B cell (primary cell): ENCODE measurements around the gene EXOC5. TPM values are rescaled to one million over a fixed set of nuclear protein-coding genes. Genes with fewer than 3 reads are reported as not detected.

ENCODE experiments used
- ATAC-seq: fragments of 200-7000 bp; cut with Tn5 transposase; one replicate; pipeline ENCODE4 v1.10.0; 2021; ENCODE audit warnings: low read depth, mild to moderate bottlenecking, moderate number of reproducible peaks, moderate library complexity
- CTCF ChIA-PET: fragments of 350-600 bp; sonication (Branson Sonifier 250); formaldehyde crosslinking; loops from one replicate; lab custom pipeline; 2021; ENCODE audit warnings: antibody characterized with exemption, inconsistent platforms; lab: Charles Lee
- POLR2A ChIA-PET: fragments of 350-600 bp; sonication (Branson Sonifier 250); formaldehyde crosslinking; loops from one replicate; lab custom pipeline; 2021; ENCODE audit warnings: antibody characterized with exemption; lab: Charles Lee
- DNase-seq: peaks from one replicate; pipeline ENCODE4 v3.0.0; 2013
- H2AFZ ChIP-seq: 2 replicates; pipeline ENCODE4 v1.6.1; 2012; ENCODE audit warnings: mild to moderate bottlenecking, low read depth, low read length; ENCODE audit not compliant: insufficient read depth, poor library complexity, severe bottlenecking
- H3K27ac ChIP-seq, 2 donors: 1 replicate in 1 of 2; 2 replicates in 1 of 2; pipeline ENCODE4 v1.5.1; 2012 to 2013; ENCODE audit warnings: low read length in 2 of 2, mild to moderate bottlenecking in 2 of 2, moderate library complexity in 1 of 2
- H3K27me3 ChIP-seq, 4 experiments: fragments of 200-600 bp in 1 of 4; sonication (generic) in 1 of 4; replicated peaks in 1 of 4; 1 replicate in 2 of 4; 2 replicates in 2 of 4; pipeline versions ENCODE4 v1.6.1 to v1.7.0; 2013 to 2016; ENCODE audit warnings: low read length in 3 of 4, mild to moderate bottlenecking in 2 of 4, mixed read lengths in 1 of 4, moderate library complexity in 1 of 4; ENCODE audit not compliant: insufficient read depth in 4 of 4, control insufficient read depth in 3 of 4; ENCODE audit errors: control extremely low read depth in 1 of 4
- H3K36me3 ChIP-seq, 2 experiments: replicated peaks in 1 of 2; 1 replicate in 1 of 2; 2 replicates in 1 of 2; pipeline versions ENCODE4 v1.6.1 to v1.7.1; 2013; ENCODE audit warnings: low read length in 1 of 2; ENCODE audit not compliant: insufficient read depth in 2 of 2, control insufficient read depth in 1 of 2; ENCODE audit errors: control extremely low read depth in 1 of 2, extremely low read depth in 1 of 2
- H3K4me1 ChIP-seq, 2 donors: fragments of 200-600 bp in 1 of 2; sonication (generic) in 1 of 2; 1 replicate in 1 of 2; 2 replicates in 1 of 2; pipeline versions ENCODE4 v1.5.1 to v1.6.1; 2013 to 2017; ENCODE audit warnings: low read length in 2 of 2; ENCODE audit not compliant: control insufficient read depth in 2 of 2, insufficient read depth in 2 of 2
- H3K4me2 ChIP-seq: replicated peaks from 2 replicates; pipeline ENCODE3; 2012; ENCODE audit warnings: mild to moderate bottlenecking, low read depth, low read length; ENCODE audit not compliant: poor library complexity, severe bottlenecking
- H3K4me3 ChIP-seq, 5 experiments: fragments of 200-600 bp in 1 of 5; sonication (generic) in 1 of 5; 1 replicate in 3 of 5; 2 replicates in 2 of 5; pipeline versions ENCODE4 v1.5.1 to v1.7.0; 2011 to 2016; ENCODE audit warnings: low read length in 4 of 5, mild to moderate bottlenecking in 4 of 5, low read depth in 2 of 5, control low read depth in 1 of 5, moderate library complexity in 1 of 5; ENCODE audit not compliant: insufficient read depth in 1 of 5; ENCODE audit errors: control extremely low read depth in 1 of 5, extremely low read depth in 1 of 5
- H3K79me2 ChIP-seq: fragments of 200-600 bp; sonication (generic); one replicate; pipeline ENCODE4 v1.6.0; 2016; ENCODE audit warnings: low read length; ENCODE audit not compliant: control insufficient read depth, insufficient read depth
- H3K9ac ChIP-seq: fragments of 200-600 bp; sonication (generic); 2 replicates; pipeline ENCODE4 v1.6.1; 2017; ENCODE audit warnings: mild to moderate bottlenecking, low read length, moderate library complexity
- H3K9me3 ChIP-seq, 3 donors: one replicate each; pipeline versions ENCODE4 v1.6.1 to v1.7.1; 2013; ENCODE audit warnings: low read length in 2 of 3; ENCODE audit not compliant: control insufficient read depth in 2 of 3, insufficient read depth in 1 of 3; ENCODE audit errors: control extremely low read depth in 1 of 3
- H4K20me1 ChIP-seq: 2 replicates; pipeline ENCODE4 v1.6.0; 2012; ENCODE audit warnings: mild to moderate bottlenecking, low read length; ENCODE audit not compliant: insufficient read depth, control insufficient read depth, poor library complexity, severe bottlenecking
- H3K27ac Mint-ChIP-seq: one replicate; pipeline ENCODE4 v1.8.0; 2021; ENCODE audit warnings: mixed read lengths
- H3K27me3 Mint-ChIP-seq: one replicate; pipeline ENCODE4 v1.8.0; 2021; ENCODE audit warnings: mixed read lengths
- H3K4me1 Mint-ChIP-seq: one replicate; pipeline ENCODE4 v1.8.0; 2021; ENCODE audit warnings: mixed read lengths
- H3K4me3 Mint-ChIP-seq: one replicate; pipeline ENCODE4 v1.8.0; 2021; ENCODE audit warnings: mixed read lengths
- H3K9me3 Mint-ChIP-seq: one replicate; pipeline ENCODE4 v1.8.0; 2022; ENCODE audit warnings: mixed read lengths; ENCODE audit not compliant: insufficient read depth
- CTCF ChIP-seq: fragments of 200-600 bp; IDR thresholded peaks from one replicate; pipeline ENCODE4 v1.8.0; 2022; ENCODE audit warnings: antibody characterized with exemption, mild to moderate bottlenecking
- EZH2 ChIP-seq: IDR thresholded peaks from 2 replicates; pipeline ENCODE4 v1.6.1; 2012; ENCODE audit warnings: borderline replicate concordance, low read depth, mild to moderate bottlenecking, moderate library complexity, low read length; ENCODE audit not compliant: insufficient read depth, poor library complexity, severe bottlenecking
- WGBS: methylation state at CpG from one replicate; pipeline ENCODE4 v1.1.5; 2013; ENCODE audit warnings: missing lambda C conversion rate; ENCODE audit not compliant: insufficient coverage; 5-methylcytosine and 5-hydroxymethylcytosine counted together
- intact Hi-C: fragments of 100-400 bp; cut with micrococcal nuclease; formaldehyde crosslinking; loops from one replicate; pipeline ENCODE4 v1.10.0; 2022
- polyA plus RNA-seq: library from polyadenylated mRNA; depleted of rRNA; stranded (reverse); fragments of >200 nt; gene quantifications from 2 replicates; pipeline ENCODE4 v1.2.3, GENCODE V29; 2012
- total RNA-seq, 2 donors: library from RNA; stranded (reverse); fragments of 120-200 nt in 1 of 2; gene quantifications; 1 replicate in 1 of 2; 2 replicates in 1 of 2; pipeline versions ENCODE4 v1.2.3 to v1.2.4, GENCODE V29; 2013 to 2022

Gene EXOC5
- total and polyA plus RNA-seq, 2 donors (not counting 1 experiment from before 2014, with no cell fraction given): 5.4 to 60.0 TPM

- intact Hi-C loops: no loop called here
- no peaks in the 10 kb centered on the region for H3K27me3 ChIP-seq
- no peak overlapping the region for H3K27ac ChIP-seq
- H3K9me3 Mint-ChIP-seq: peaks cover 4% of the 10 kb centered on the region
- H3K4me1 ChIP-seq: no peaks in the 10 kb centered on the region
- peaks cover 0 to 1% (median 0%) of the 10 kb centered on the region in 3 donors for H3K9me3 ChIP-seq
- H3K27me3 Mint-ChIP-seq: no peaks in the 10 kb centered on the region
- ChIA-PET POLR2A (no interaction called here), CTCF (no interaction called here)
- H3K36me3 ChIP-seq: peaks cover 4 to 8% of the 10 kb centered on the region in 2 experiments
- no peak overlapping the region for H3K4me2 ChIP-seq
- H2AFZ ChIP-seq: no peak overlapping the region
- no peaks in the 10 kb centered on the region for H3K4me1 Mint-ChIP-seq
- 83% methylated on average over 1 of the region's 2 CpGs for WGBS
- ATAC-seq: no peak
- no peak for DNase-seq
- no peak overlapping the region for H3K4me3 ChIP-seq
- no peak overlapping the region for H3K4me3 Mint-ChIP-seq
- H4K20me1 ChIP-seq: no peaks in the 10 kb centered on the region
- no peak overlapping the region for H3K27ac Mint-ChIP-seq
- TF ChIP-seq EZH2: no peak
- no peak for TF ChIP-seq CTCF
- no peak overlapping the region for H3K9ac ChIP-seq
- no peaks in the 10 kb centered on the region for H3K79me2 ChIP-seq
Measured at GRCh38 chr14:57227083-57227482, 41.6 kb downstream of the EXOC5 start.

DNA sequence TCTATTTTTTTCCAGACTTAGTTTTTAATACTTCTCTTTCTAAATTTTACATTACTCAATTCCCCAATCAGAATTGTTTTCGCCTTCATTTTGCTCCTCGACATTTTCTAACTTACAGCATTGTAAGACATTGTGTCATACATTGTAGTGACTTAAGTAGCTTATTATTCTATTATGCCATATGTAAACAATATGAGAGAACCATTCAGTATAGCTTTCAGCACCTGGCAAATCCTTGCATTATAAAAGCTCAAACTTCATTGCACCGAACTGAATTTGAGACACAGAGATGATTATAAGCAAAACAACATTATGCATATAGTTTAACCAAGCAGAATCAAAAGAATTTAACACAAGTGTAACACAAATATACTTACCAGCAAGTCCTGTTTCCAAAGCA, 46.8 kb downstream of the EXOC5 start:
- peaks cover 17 to 27% of the 10 kb centered on the region in 2 experiments for H3K36me3 ChIP-seq
- DNase-seq (no peak), ATAC-seq (no peak)
- TF ChIP-seq CTCF: no peak
- no peak for TF ChIP-seq EZH2
- H4K20me1 ChIP-seq: no peaks in the 10 kb centered on the region
- intact Hi-C loops: no loop called here
- POLR2A ChIA-PET: no interaction called here
- no peak overlapping the region for H3K27ac ChIP-seq
- no peaks in the 10 kb centered on the region for H3K79me2 ChIP-seq
- H3K4me2 ChIP-seq: no peak overlapping the region
- H3K9ac ChIP-seq: no peak overlapping the region
- no peaks in the 10 kb centered on the region for H3K27me3 ChIP-seq
- Mint-ChIP-seq H3K4me1 (no peaks in the 10 kb centered on the region), H3K27me3 (no peaks in the 10 kb centered on the region), H3K9me3 (no peaks in the 10 kb centered on the region), H3K4me3 (no peak overlapping the region), H3K27ac (no peak overlapping the region)
- CTCF ChIA-PET: no interaction called here
- no peaks in the 10 kb centered on the region for H3K9me3 ChIP-seq
- WGBS: 100% methylated on average over 1 of the region's 3 CpGs
- H3K4me1 ChIP-seq: no peaks in the 10 kb centered on the region
- no peak overlapping the region for H2AFZ ChIP-seq
- H3K4me3 ChIP-seq: no peak overlapping the region
